ENCODE results near the gene GAB2.

GAB2 gene

GRCh38 chr11:78331711-78332110 lies 85.9 kb downstream of the GAB2 start:
- no peak for DNase-seq (ENCODE audit: low read depth, low spot score)
- no peak overlapping the region for H3K4me3 ChIP-seq (ENCODE audit: low read length)

DNA sequence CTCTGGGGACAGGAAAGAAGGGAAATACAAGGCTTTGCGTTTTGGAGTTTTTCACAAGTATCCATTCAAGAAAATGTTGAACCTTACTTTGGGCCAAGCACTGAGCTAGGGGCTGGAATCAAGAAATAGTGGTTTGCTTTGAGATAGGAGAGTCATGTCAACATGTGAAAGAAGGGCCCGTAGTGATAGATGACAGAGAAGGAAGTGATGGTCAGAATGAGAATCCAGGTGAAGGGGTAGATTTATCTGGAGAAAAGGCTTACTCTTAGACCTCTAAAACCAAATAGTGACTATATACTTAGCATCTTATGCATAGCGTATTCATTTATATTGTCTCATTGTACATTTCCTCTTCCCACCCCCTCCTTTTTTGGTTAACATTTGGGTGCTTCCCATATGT lies 87.3 kb downstream of the GAB2 start:
- H3K4me3 ChIP-seq (ENCODE audit: low read length), result no peak overlapping the region
- DNase-seq (ENCODE audit: low read depth, low spot score), result no peak

DNA sequence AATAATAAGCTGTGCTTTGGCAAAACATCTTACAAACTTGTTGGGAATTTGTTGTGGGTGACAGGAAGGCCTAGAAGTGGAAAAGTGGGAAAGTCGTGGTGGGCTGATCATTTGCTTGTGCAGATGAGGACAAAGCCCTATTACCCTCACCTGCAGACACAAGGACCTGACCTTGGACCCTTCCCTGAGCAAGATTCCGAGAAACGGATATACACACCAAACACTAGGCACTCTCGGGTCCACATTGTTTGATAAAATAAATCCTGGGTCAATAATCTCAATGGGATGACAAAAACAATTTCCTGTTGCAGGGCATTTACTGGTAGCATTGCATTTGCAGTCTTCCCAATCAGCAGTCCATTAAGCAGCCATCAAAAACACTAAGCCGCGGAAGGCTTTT lies 89.7 kb downstream of the GAB2 start:
- H3K4me3 ChIP-seq (ENCODE audit: low read length), result no peak overlapping the region
- DNase-seq (ENCODE audit: low read depth, low spot score), result no peak

DNA sequence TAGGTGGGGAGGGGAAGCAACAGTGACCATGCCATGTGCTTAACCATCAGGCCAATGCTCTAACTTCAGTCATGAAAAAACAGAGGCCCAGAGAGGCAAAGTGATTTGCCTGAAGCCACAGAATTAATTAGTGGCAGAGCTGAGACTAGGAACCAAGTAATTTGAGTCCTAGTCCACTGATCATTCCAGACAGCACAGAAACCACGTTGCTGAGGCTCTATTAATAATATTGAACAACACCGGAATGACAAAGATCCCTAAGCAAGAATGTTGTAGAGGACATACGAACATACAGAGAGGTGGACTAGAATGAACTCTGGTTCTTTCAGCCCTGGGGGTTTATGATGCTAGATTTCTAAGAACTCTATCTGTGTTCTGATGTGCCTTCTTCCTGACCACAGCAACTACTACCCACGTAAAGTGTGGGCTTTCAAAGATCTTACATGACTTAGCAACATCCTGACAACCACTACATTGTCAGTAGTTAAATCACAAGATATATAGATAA lies 92.3 kb downstream of the GAB2 start:
- peak; percentile 21 for DNase-seq (ENCODE audit: low read depth, low spot score)
- H3K4me3 ChIP-seq (ENCODE audit: low read length), result no peak overlapping the region

- H3K4me3 ChIP-seq (ENCODE audit: low read length), result no peak overlapping the region
- DNase-seq (ENCODE audit: low read depth, low spot score), result no peak
Measured at GRCh38 chr11:78323363-78323762, 94.3 kb downstream of the GAB2 start.

GRCh38 chr11:78319453-78319955 lies 98.1 kb downstream of the GAB2 start:
- DNase-seq (ENCODE audit: low read depth, low spot score), result no peak
- no peak overlapping the region for H3K4me3 ChIP-seq (ENCODE audit: low read length)

- H3K4me3 ChIP-seq (ENCODE audit: low read length), result no peak overlapping the region
- no peak for DNase-seq (ENCODE audit: low read depth, low spot score)
Measured at GRCh38 chr11:78318321-78319114, 99.1 kb downstream of the GAB2 start.

- no peak for DNase-seq (ENCODE audit: low read depth, low spot score)
- no peak overlapping the region for H3K4me3 ChIP-seq (ENCODE audit: low read length)
Measured at GRCh38 chr11:78315724-78316123, 101.9 kb downstream of the GAB2 start.

- no peak overlapping the region for H3K4me3 ChIP-seq (ENCODE audit: low read length)
- no peak for DNase-seq (ENCODE audit: low read depth, low spot score)
Measured at GRCh38 chr11:78314762-78315161, 102.9 kb downstream of the GAB2 start.

DNA sequence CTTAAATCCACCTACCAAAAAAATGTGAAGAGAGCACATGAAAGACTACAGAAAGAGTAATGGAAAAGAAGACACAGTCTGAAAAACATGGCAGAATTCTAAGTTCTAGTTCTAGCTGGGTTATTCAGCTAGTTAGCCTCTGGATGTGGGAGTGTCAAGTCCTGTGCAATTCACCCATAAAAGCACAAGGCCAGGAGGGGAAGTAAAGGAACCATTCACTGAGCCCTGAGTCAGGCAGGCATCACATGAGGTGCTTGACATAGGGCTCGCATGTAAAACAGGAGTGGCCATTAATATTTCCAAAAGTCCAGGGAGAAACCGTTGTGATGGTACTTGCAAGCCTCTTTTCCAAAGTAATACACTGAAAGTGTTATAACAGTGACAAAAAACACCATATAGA lies 103.7 kb downstream of the GAB2 start:
- DNase-seq (ENCODE audit: low read depth, low spot score), result no peak

GRCh38 chr11:78313181-78313795 lies 104.3 kb downstream of the GAB2 start:
- H3K4me3 ChIP-seq (ENCODE audit: low read length), result no peak overlapping the region
- no peak for DNase-seq (ENCODE audit: low read depth, low spot score)

More for the DNA sequence above, 103.7 kb downstream of the GAB2 start:
- H3K4me3 ChIP-seq (ENCODE audit: low read length), result no peak overlapping the region

- no peak for DNase-seq (ENCODE audit: low read depth, low spot score)
- H3K4me3 ChIP-seq (ENCODE audit: low read length), result no peak overlapping the region
Measured at GRCh38 chr11:78312712-78313111, 104.9 kb downstream of the GAB2 start.

DNA sequence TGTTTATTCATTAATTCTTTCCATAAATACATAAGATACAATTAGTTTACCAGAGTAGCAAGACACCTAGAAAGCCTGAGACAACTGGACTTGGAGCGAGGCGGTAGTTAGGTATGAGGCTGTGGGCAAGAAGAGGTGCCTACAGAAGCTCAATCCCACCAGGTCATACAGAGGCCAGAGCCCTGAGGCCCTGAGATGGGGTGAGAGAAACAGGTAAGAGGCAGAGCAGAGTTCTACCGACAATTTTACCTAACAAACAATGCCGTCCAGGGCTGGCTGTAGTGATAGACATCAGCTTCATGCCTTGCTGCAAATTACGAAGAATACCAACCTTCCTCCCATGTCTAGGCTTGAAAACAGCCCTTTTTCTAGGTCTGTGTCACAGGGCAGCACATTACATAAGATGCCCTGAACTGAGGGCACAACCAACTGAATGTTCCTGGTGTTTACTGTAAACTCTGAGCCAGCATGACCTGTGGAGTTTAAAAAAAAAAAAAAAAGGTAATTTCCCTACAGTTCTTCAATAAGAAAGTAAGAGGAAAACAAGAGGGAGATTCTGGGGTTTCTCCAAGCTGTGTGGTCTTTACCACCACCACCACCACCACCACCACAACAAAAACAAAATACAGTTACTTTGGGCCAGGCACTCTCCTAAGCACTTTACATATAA lies 105.8 kb downstream of the GAB2 start:
- DNase-seq (ENCODE audit: low read depth, low spot score), result no peak
- H3K4me3 ChIP-seq (ENCODE audit: low read length), result no peak overlapping the region

- no peak overlapping the region for H3K4me3 ChIP-seq (ENCODE audit: low read length)
- no peak for DNase-seq (ENCODE audit: low read depth, low spot score)
Measured at GRCh38 chr11:78310500-78310909, 107.1 kb downstream of the GAB2 start.

GRCh38 chr11:78304201-78304600 lies 113.4 kb downstream of the GAB2 start:
- DNase-seq (ENCODE audit: low read depth, low spot score), result no peak
- H3K4me3 ChIP-seq (ENCODE audit: low read length), result no peak overlapping the region

GRCh38 chr11:78300108-78300839 lies 117.3 kb downstream of the GAB2 start:
- no peak for DNase-seq (ENCODE audit: low read depth, low spot score)
- no peak overlapping the region for H3K4me3 ChIP-seq (ENCODE audit: low read length)

DNA sequence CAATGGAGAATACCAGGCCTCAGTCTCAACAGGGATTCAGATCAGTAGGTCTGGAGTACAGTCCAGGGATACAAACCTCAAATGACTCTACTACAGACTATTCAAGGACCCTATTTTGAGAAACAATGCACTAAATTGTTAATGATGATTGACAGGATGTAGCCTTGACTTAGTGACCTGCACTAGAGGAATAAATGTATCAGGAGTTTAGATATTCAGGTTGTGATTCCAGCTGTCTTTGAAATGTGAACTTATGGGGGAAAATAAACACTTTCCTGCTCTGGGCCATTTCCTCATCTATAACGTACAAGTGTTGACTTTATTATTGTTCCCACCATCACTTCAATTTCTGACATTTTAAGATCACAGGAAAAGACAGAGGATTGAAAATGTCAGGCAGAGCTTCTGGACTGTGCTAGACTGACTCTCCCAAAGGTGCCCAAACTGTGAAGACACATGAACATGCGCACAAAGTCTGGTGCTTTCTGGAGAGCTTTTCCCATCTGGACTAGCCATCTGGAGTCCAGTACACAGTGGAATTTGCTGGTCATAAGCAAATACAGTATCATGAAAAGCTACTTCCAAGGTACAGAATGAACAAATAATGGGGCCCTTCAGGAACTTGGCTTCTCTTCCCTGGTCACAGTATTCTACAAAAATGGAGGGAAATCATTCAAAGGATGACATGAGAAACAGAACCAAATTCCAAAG lies 118.5 kb downstream of the GAB2 start:
- H3K4me3 ChIP-seq (ENCODE audit: low read length), result no peak overlapping the region
- no peak for DNase-seq (ENCODE audit: low read depth, low spot score)

DNA sequence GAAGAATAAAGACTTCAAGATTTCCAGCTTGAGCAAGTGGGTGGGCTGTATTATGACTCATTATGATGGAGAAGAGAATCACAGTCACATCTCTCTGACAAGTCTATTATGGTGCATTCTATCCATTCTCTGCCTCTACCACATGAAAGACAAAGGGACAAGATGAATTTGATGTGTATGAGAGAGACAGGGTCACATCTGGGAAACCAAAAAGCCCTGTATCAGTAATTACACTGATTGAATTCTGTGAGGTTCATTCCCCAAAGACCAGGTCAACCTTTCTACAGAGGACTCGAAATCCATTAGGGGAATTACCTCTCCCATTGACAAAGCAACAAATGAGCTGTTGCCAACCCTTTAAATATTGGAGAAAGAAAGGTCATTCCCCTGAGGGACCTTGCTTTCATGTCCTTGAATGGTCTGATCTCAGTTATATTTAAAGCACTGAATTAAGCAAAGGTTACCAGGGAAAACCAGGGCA lies 119.3 kb downstream of the GAB2 start:
- no peak for DNase-seq (ENCODE audit: low read depth, low spot score)
- no peak overlapping the region for H3K4me3 ChIP-seq (ENCODE audit: low read length)
